BLaER1 (cell line): ENCODE data around the gene MN1.

ENCODE experiments used
- H3K27ac ChIP-seq: shearing (Covaris generic); formaldehyde crosslinking; 2 replicates; pipeline ENCODE4 v1.8.1; 2022
- H3K27me3 ChIP-seq: shearing (Covaris generic); formaldehyde crosslinking; 2 replicates; pipeline ENCODE4 v1.8.1; 2022
- H3K36me3 ChIP-seq: shearing (Covaris generic); formaldehyde crosslinking; 2 replicates; pipeline ENCODE4 v1.8.1; 2022
- H3K4me1 ChIP-seq: shearing (Covaris generic); formaldehyde crosslinking; 2 replicates; pipeline ENCODE4 v1.8.1; 2022
- H3K4me2 ChIP-seq: shearing (Covaris generic); formaldehyde crosslinking; 2 replicates; pipeline ENCODE4 v1.8.1; 2022
- H3K4me3 ChIP-seq: shearing (Covaris generic); formaldehyde crosslinking; 2 replicates; pipeline ENCODE4 v1.8.1; 2022
- H3K9ac ChIP-seq: shearing (Covaris generic); formaldehyde crosslinking; 2 replicates; pipeline ENCODE4 v1.8.1; 2022
- H3K9me3 ChIP-seq: shearing (Covaris generic); formaldehyde crosslinking; 2 replicates; pipeline ENCODE4 v1.8.1; 2022
- H4K20me1 ChIP-seq: shearing (Covaris generic); formaldehyde crosslinking; 2 replicates; pipeline ENCODE4 v1.8.1; 2022
- Cebpa-rat ChIP-seq: shearing (Covaris generic); IDR thresholded peaks from 2 replicates; pipeline ENCODE4 v1.8.1; 2022

MN1 gene

DNA sequence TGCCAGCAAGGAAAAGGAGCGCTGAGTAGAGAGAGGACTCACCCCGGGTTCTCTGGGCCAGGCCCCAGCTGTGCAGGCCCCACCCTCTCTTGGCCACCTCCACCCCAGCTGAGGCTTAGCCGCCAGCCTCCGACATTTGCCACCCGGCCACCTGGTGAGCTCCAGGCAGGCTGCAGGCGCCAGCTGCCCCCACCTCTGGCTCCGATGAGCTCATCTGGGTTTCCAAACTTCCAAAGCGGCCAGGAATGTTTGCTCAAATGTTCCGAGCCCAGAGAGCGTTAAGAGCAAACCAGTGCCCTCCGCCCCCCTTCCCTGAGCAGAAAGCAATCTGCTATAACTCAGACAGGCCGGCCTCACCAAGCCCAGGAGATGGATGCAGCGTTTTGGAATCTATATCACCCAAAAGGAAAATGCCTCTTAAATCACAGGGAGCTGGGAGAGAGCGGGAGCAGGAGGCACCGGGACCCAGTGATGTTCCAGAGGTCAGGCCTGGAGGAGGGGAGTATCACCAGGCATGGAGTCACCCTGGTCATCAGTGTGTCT lies 9.1 kb upstream of the MN1 start:
- H3K4me3 ChIP-seq, result no peak overlapping the region
- no peaks in the 10 kb centered on the region for H3K27me3 ChIP-seq
- no peak overlapping the region for H3K4me2 ChIP-seq
- H3K9me3 ChIP-seq, result no peaks in the 10 kb centered on the region
- no peaks in the 10 kb centered on the region for H3K36me3 ChIP-seq
- TF ChIP-seq Cebpa-rat, result no peak
- H3K27ac ChIP-seq, result no peak overlapping the region
- 0 out of 2 replicates have a peak, but pooled peaks cover 4% of the 10 kb centered on the region for H3K4me1 ChIP-seq
- H4K20me1 ChIP-seq, result no peaks in the 10 kb centered on the region
- H3K9ac ChIP-seq, result no peak overlapping the region

- TF ChIP-seq Cebpa-rat, result no peak
- Histone ChIP-seq H3K4me1 (peaks cover 6% of the 10 kb centered on the region; the same call in 1 of the 2 replicates), H3K9ac (no peak overlapping the region), H3K9me3 (no peaks in the 10 kb centered on the region), H3K27me3 (no peaks in the 10 kb centered on the region), H3K4me3 (no peak overlapping the region), H3K36me3 (no peaks in the 10 kb centered on the region), H3K27ac (no peak overlapping the region), H4K20me1 (no peaks in the 10 kb centered on the region), H3K4me2 (no peak overlapping the region)
Observed at GRCh38 chr22:27809700-27810608, 8.4 kb upstream of the MN1 start.

DNA sequence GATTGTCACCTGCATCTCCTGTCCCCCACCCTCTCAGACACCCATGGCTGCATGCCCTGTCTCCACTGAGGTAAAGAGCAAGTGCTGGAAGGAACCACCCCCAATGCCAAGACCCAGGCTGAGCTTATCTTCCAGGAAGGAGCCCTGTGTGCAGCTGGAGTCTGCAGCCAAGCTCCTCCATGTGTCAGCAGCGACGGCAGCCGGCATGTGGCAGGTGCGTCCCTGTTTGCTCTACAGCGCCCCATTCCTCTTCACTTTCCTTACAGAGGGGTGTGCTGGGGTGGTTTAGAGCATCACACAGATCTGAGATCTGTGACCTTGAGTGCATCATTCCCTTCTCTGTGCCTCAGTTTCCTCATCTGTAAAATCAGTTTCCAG lies 7.7 kb upstream of the MN1 start:
- no peak overlapping the region for H3K9ac ChIP-seq
- H3K4me1 ChIP-seq, result peaks cover 13% of the 10 kb centered on the region
- H3K4me3 ChIP-seq, result no peak overlapping the region
- no peaks in the 10 kb centered on the region for H3K9me3 ChIP-seq
- H3K36me3 ChIP-seq, result no peaks in the 10 kb centered on the region
- TF ChIP-seq Cebpa-rat, result no peak
- no peak overlapping the region for H3K4me2 ChIP-seq
- H3K27ac ChIP-seq, result no peak overlapping the region
- H3K27me3 ChIP-seq, result no peaks in the 10 kb centered on the region
- H4K20me1 ChIP-seq, result no peaks in the 10 kb centered on the region

DNA sequence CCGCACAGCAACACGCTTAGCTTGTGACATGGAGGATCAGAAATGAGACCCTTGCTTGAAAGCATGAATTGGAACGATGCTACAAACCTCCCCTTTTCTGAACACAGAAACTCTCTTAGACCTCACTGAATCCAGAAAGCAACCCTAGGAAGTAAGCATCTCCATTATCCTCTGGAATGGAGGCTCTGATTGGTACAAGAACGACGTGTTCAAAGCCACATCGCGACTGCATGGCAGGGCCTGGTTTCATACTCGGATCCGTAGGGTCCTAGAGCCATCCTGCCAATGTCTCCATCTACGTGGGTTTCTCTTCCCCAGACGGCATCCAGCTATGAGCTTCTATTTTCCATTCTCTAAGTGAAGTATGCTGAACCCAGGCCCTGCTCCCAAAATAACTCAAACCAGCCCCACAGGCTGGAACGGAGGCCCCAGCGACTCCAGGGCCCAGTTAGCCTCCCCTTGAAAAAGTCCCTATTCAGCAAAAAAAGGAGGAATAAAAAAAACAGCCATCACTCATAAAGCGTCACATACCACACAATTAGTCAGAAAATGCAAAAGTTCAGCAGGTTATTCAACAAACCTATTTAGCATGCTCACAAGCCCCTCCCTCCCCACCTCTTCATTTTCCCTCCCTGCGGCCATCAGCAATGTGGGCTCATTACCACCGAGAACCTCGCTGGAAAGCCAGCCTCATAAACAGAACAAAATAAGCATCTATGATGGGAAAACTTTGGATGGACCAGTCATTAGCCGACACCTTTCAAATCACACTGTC lies 7.1 kb upstream of the MN1 start:
- no peak for TF ChIP-seq Cebpa-rat
- H3K4me1 ChIP-seq, result peaks cover 17% of the 10 kb centered on the region
- no peaks in the 10 kb centered on the region for H3K27me3 ChIP-seq
- no peaks in the 10 kb centered on the region for H3K36me3 ChIP-seq
- no peak overlapping the region for H3K9ac ChIP-seq
- H3K4me2 ChIP-seq, result no peak overlapping the region
- H3K27ac ChIP-seq, result no peak overlapping the region
- H3K9me3 ChIP-seq, result no peaks in the 10 kb centered on the region
- no peaks in the 10 kb centered on the region for H4K20me1 ChIP-seq
- H3K4me3 ChIP-seq, result no peak overlapping the region

GRCh38 chr22:27805841-27806240 lies 4.3 kb upstream of the MN1 start:
- Histone ChIP-seq H3K27ac (no peak overlapping the region), H4K20me1 (no peaks in the 10 kb centered on the region), H3K9me3 (no peaks in the 10 kb centered on the region; the same call in 1 of the 2 replicates), H3K36me3 (no peaks in the 10 kb centered on the region), H3K4me2 (no peak overlapping the region), H3K4me1 (peaks cover 27% of the 10 kb centered on the region), H3K4me3 (no peak overlapping the region), H3K9ac (no peak overlapping the region), H3K27me3 (peaks cover 14% of the 10 kb centered on the region)
- no peak for TF ChIP-seq Cebpa-rat

- peaks cover 36% of the 10 kb centered on the region for H3K4me1 ChIP-seq
- H3K4me2 ChIP-seq, result peak overlapping the region; percentile 51
- peaks cover 25% of the 10 kb centered on the region for H3K27me3 ChIP-seq
- no peaks in the 10 kb centered on the region for H3K36me3 ChIP-seq
- no peak overlapping the region for H3K9ac ChIP-seq
- no peak for TF ChIP-seq Cebpa-rat
- no peak overlapping the region; the same call in 1 of the 2 replicates for H3K27ac ChIP-seq
- peaks cover 2% of the 10 kb centered on the region; the same call in 1 of the 2 replicates for H3K9me3 ChIP-seq
- H4K20me1 ChIP-seq, result peaks cover 8% of the 10 kb centered on the region; the same call in 1 of the 2 replicates
- H3K4me3 ChIP-seq, result no peak overlapping the region
Observed at GRCh38 chr22:27804470-27805297, 3.1 kb upstream of the MN1 start.

DNA sequence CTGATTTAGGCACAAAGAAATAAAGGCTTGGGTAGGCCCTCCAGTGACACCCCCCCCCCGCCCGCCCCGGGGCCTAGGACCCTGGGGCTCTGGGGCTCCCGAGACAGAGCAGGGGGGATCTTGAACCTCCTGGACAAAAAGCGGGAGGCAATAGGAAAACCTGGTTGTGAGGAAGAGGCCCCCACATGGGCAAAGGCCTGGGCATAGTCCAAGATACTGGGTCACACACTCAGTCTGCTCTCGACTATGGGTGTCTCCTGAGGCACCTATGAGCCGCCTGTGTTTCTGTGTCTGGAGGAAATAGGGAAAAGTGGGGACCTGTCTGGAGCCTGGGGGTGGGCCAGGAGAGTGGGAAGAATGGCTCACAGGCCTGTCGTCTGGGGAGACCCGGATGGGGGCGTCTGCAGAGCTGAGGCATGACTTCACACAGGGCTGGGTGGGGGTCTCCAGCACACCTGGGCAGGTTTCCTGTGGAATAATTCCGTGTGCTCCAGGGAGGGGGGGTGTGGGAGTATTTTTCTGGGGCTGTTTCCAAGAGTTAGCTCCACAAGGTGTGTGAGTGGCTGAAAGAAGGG lies 2.4 kb upstream of the MN1 start:
- H3K9ac ChIP-seq, result no peak overlapping the region
- no peaks in the 10 kb centered on the region; the same call in 1 of the 2 replicates for H3K36me3 ChIP-seq
- peaks cover 5% of the 10 kb centered on the region; the same call in 1 of the 2 replicates for H3K9me3 ChIP-seq
- H3K27ac ChIP-seq, result 0 out of 2 replicates have a peak overlapping the region, but pooled peaks have one; percentile 18
- peaks cover 36% of the 10 kb centered on the region for H3K4me1 ChIP-seq
- H4K20me1 ChIP-seq, result peaks cover 12% of the 10 kb centered on the region; the same call in 1 of the 2 replicates
- peaks cover 27% of the 10 kb centered on the region for H3K27me3 ChIP-seq
- H3K4me3 ChIP-seq, result no peak overlapping the region
- no peak for TF ChIP-seq Cebpa-rat
- H3K4me2 ChIP-seq, result peak overlapping the region; percentile 51

GRCh38 chr22:27802346-27803073 lies 954 bp upstream of the MN1 start:
- Histone ChIP-seq H3K4me1 (peaks cover 32% of the 10 kb centered on the region), H3K4me3 (peak overlapping the region; percentile 72), H3K4me2 (peak overlapping the region; percentile 79), H3K9me3 (peaks cover 19% of the 10 kb centered on the region), H4K20me1 (peaks cover 12% of the 10 kb centered on the region; the same call in 1 of the 2 replicates), H3K36me3 (peaks cover 7% of the 10 kb centered on the region; the same call in 1 of the 2 replicates), H3K27me3 (peaks cover 27% of the 10 kb centered on the region), H3K9ac (peak overlapping the region; percentile 80), H3K27ac (peak overlapping the region; percentile 73)
- TF ChIP-seq Cebpa-rat, result no peak
